ENCODE results near the gene RMDN3.

GRCh38 chr15:40746916-40747418, 8.1 kb downstream of the RMDN3 start:
- no peak for TF ChIP-seq CTCF (IDR thresholded peaks at IDR 0.05; ENCODE audit: poor library complexity)
- TF ChIP-seq EZH2 (IDR thresholded peaks at IDR 0.05; ENCODE audit: borderline replicate concordance), result no peak
